Measurements from ENCODE around the gene SMC6. TPM values are rescaled to one million over a fixed set of nuclear protein-coding genes. Genes with fewer than 3 reads are reported as not detected.

SMC6 gene
- total RNA-seq, 4 donors from 2014 or later = 15.7 to 49.1 (median 36.2) TPM

DNA sequence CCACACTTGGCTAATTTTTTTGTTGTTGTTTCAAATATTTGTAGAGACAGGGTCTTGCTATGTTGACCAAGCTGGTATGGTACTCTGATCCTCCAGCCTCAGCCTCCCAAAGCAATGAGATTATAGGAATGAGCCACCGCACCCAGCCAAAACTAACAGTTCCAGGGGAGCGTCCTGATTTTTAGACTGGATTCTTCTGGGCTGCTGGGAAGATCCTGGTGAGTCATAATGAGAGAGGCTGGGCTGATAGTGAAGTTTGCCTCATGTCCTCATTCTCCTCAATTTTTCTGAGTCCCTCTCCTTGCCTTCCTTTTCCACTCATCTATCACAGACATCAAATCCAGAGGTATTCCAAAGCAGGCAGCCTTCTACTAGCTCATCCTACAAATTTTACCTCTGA lies 131.8 kb downstream of the SMC6 start:
- DNase-seq = no peak
- H3K4me3 ChIP-seq = no peak overlapping the region
- 76% methylated on average over 2 of the region's 2 CpGs; no CpG with 5 or more reads in 1 of the 2 donors for WGBS, 2 donors (ENCODE audit: low coverage in 1 of 2)
- no peak for TF ChIP-seq EP300 (IDR thresholded peaks at IDR 0.05; ENCODE audit: low read depth)
- no peak overlapping the region for H3K27ac ChIP-seq
- no peaks in the 10 kb centered on the region for H3K9me3 ChIP-seq
- no peaks in the 10 kb centered on the region for H3K4me1 ChIP-seq
- intact Hi-C loops (cut with DNase I; ENCODE audit: low total_unique reads) = no loop called here
- no peaks in the 10 kb centered on the region for H3K27me3 ChIP-seq
- H3K36me3 ChIP-seq = no peaks in the 10 kb centered on the region
- in situ Hi-C loops (cut with MboI; ENCODE audit: low pct_ligation_motif_present in 1 of 4, low pct_unique_long_range_greater_than_20kb in 1 of 4, low sequenced_read_pairs in 3 of 4) = no loop called here

GRCh38 chr2:17620841-17621240 lies 132.8 kb downstream of the SMC6 start:
- no peak for DNase-seq
- Histone ChIP-seq H3K27ac (no peak overlapping the region), H3K9me3 (no peaks in the 10 kb centered on the region), H3K27me3 (no peaks in the 10 kb centered on the region), H3K4me3 (no peak overlapping the region), H3K36me3 (no peaks in the 10 kb centered on the region), H3K4me1 (no peaks in the 10 kb centered on the region)
- TF ChIP-seq POLR2A (IDR thresholded peaks at IDR 0.05) (no peak), POLR2AphosphoS5 (IDR thresholded peaks at IDR 0.05) (no peak), EP300 (IDR thresholded peaks at IDR 0.05; ENCODE audit: low read depth) (no peak)
- TF ChIP-seq, protein P1, sequence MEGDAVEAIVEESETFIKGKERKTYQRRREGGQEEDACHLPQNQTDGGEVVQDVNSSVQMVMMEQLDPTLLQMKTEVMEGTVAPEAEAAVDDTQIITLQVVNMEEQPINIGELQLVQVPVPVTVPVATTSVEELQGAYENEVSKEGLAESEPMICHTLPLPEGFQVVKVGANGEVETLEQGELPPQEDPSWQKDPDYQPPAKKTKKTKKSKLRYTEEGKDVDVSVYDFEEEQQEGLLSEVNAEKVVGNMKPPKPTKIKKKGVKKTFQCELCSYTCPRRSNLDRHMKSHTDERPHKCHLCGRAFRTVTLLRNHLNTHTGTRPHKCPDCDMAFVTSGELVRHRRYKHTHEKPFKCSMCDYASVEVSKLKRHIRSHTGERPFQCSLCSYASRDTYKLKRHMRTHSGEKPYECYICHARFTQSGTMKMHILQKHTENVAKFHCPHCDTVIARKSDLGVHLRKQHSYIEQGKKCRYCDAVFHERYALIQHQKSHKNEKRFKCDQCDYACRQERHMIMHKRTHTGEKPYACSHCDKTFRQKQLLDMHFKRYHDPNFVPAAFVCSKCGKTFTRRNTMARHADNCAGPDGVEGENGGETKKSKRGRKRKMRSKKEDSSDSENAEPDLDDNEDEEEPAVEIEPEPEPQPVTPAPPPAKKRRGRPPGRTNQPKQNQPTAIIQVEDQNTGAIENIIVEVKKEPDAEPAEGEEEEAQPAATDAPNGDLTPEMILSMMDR (IDR thresholded peaks at IDR 0.05) = no peak
- intact Hi-C loops (cut with DNase I; ENCODE audit: low total_unique reads) = no loop called here
- in situ Hi-C loops (cut with MboI; ENCODE audit: low pct_ligation_motif_present in 1 of 4, low pct_unique_long_range_greater_than_20kb in 1 of 4, low sequenced_read_pairs in 3 of 4) = no loop called here

DNA sequence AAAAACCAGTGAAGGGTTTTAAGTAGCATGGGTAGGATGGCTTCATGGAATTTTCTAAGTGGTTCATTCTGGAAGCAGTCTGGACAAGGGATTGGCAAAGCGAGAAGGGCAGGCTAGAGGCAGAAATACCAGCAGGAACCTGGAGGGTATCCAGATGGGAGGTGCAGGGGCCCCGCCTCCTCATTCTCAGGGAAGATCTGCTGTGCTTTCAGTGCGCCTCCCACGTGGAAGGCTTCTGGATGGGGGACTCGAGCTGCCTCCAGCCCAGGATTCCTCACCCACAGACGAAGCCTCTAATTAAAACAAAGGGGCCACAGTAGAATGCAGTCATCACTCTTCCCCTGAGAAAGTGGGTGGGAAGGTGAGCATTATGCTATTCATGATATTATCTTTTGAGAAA lies 133.3 kb downstream of the SMC6 start:
- Histone ChIP-seq H3K36me3 (no peaks in the 10 kb centered on the region), H3K9me3 (no peaks in the 10 kb centered on the region), H3K4me1 (no peaks in the 10 kb centered on the region), H3K4me3 (no peak overlapping the region), H3K27ac (no peak overlapping the region), H3K27me3 (no peaks in the 10 kb centered on the region)
- DNase-seq = no peak
- intact Hi-C loops (cut with DNase I; ENCODE audit: low total_unique reads) (no loop called here), in situ Hi-C loops (cut with MboI; ENCODE audit: low pct_ligation_motif_present in 1 of 4, low pct_unique_long_range_greater_than_20kb in 1 of 4, low sequenced_read_pairs in 3 of 4) (no loop called here)
- 39 to 64% methylated on average over 3 to 6 of the region's 6 CpGs for WGBS, 2 donors (ENCODE audit: low coverage in 1 of 2)
- no peak for TF ChIP-seq EP300 (IDR thresholded peaks at IDR 0.05; ENCODE audit: low read depth)
- no peak for TF ChIP-seq POLR2A (IDR thresholded peaks at IDR 0.05)
- TF ChIP-seq, protein P1 (IDR thresholded peaks at IDR 0.05) = no peak
- no peak for TF ChIP-seq POLR2AphosphoS5 (IDR thresholded peaks at IDR 0.05)

GRCh38 chr2:17617955-17618354 lies 135.7 kb downstream of the SMC6 start:
- Histone ChIP-seq H3K27ac (no peak overlapping the region), H3K4me3 (no peak overlapping the region), H3K9me3 (no peaks in the 10 kb centered on the region), H3K36me3 (no peaks in the 10 kb centered on the region), H3K27me3 (no peaks in the 10 kb centered on the region), H3K4me1 (no peaks in the 10 kb centered on the region)
- WGBS, 2 donors (ENCODE audit: low coverage in 1 of 2) = 4% methylated on average over 1 of the region's 1 CpG; no CpG with 5 or more reads in 1 of the 2 donors
- intact Hi-C loops (cut with DNase I; ENCODE audit: low total_unique reads) (no loop called here), in situ Hi-C loops (cut with MboI; ENCODE audit: low pct_ligation_motif_present in 1 of 4, low pct_unique_long_range_greater_than_20kb in 1 of 4, low sequenced_read_pairs in 3 of 4) (no loop called here)
- no peak for TF ChIP-seq POLR2AphosphoS5 (IDR thresholded peaks at IDR 0.05)
- no peak for TF ChIP-seq POLR2A (IDR thresholded peaks at IDR 0.05)
- TF ChIP-seq, protein P1 (IDR thresholded peaks at IDR 0.05) = no peak
- no peak for TF ChIP-seq EP300 (IDR thresholded peaks at IDR 0.05; ENCODE audit: low read depth)
- DNase-seq = no peak

- no peaks in the 10 kb centered on the region for H3K27me3 ChIP-seq
- WGBS, 2 donors (ENCODE audit: low coverage in 1 of 2) = 86% methylated on average over 5 of the region's 5 CpGs; no CpG with 5 or more reads in 1 of the 2 donors
- H3K4me1 ChIP-seq = no peaks in the 10 kb centered on the region
- H3K27ac ChIP-seq = no peak overlapping the region
- H3K36me3 ChIP-seq = no peaks in the 10 kb centered on the region
- TF ChIP-seq EP300 (IDR thresholded peaks at IDR 0.05; ENCODE audit: low read depth) (no peak), POLR2A (IDR thresholded peaks at IDR 0.05) (no peak), POLR2AphosphoS5 (IDR thresholded peaks at IDR 0.05) (no peak)
- TF ChIP-seq, protein P1 (IDR thresholded peaks at IDR 0.05) = no peak
- intact Hi-C loops (cut with DNase I; ENCODE audit: low total_unique reads) = no loop called here
- no peaks in the 10 kb centered on the region for H3K9me3 ChIP-seq
- in situ Hi-C loops (cut with MboI; ENCODE audit: low pct_ligation_motif_present in 1 of 4, low pct_unique_long_range_greater_than_20kb in 1 of 4, low sequenced_read_pairs in 3 of 4) = no loop called here
- H3K4me3 ChIP-seq = no peak overlapping the region
- no peak for DNase-seq
Observed at GRCh38 chr2:17617516-17617915, 136.1 kb downstream of the SMC6 start.

Data from transverse colon (tissue), 4 donors.